GM12865 (cell line): ENCODE data around the gene TSSK1B.

Experiments
- DNase-seq: peaks from one replicate; pipeline ENCODE4 v3.0.0; 2010; ENCODE audit warnings: low read depth
- H3K4me3 ChIP-seq: 2 replicates; pipeline ENCODE4 v1.5.1; 2011; ENCODE audit warnings: mild to moderate bottlenecking, low read depth, low read length, control low read depth
- TF ChIP-seq, protein P1 (sequence below): IDR thresholded peaks from 2 replicates; pipeline ENCODE4 v1.5.1; 2011; ENCODE audit warnings: low read length, control low read depth, low read depth, inconsistent platforms; ENCODE audit not compliant: insufficient read depth; ENCODE audit errors: missing control alignments

The TSSK1B gene

GRCh38 chr5:113435575-113435974 is 786 bp upstream of the TSSK1B start:
- no peak for DNase-seq
- TF ChIP-seq, protein P1, sequence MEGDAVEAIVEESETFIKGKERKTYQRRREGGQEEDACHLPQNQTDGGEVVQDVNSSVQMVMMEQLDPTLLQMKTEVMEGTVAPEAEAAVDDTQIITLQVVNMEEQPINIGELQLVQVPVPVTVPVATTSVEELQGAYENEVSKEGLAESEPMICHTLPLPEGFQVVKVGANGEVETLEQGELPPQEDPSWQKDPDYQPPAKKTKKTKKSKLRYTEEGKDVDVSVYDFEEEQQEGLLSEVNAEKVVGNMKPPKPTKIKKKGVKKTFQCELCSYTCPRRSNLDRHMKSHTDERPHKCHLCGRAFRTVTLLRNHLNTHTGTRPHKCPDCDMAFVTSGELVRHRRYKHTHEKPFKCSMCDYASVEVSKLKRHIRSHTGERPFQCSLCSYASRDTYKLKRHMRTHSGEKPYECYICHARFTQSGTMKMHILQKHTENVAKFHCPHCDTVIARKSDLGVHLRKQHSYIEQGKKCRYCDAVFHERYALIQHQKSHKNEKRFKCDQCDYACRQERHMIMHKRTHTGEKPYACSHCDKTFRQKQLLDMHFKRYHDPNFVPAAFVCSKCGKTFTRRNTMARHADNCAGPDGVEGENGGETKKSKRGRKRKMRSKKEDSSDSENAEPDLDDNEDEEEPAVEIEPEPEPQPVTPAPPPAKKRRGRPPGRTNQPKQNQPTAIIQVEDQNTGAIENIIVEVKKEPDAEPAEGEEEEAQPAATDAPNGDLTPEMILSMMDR: no peak
- H3K4me3 ChIP-seq: no peak overlapping the region

DNA sequence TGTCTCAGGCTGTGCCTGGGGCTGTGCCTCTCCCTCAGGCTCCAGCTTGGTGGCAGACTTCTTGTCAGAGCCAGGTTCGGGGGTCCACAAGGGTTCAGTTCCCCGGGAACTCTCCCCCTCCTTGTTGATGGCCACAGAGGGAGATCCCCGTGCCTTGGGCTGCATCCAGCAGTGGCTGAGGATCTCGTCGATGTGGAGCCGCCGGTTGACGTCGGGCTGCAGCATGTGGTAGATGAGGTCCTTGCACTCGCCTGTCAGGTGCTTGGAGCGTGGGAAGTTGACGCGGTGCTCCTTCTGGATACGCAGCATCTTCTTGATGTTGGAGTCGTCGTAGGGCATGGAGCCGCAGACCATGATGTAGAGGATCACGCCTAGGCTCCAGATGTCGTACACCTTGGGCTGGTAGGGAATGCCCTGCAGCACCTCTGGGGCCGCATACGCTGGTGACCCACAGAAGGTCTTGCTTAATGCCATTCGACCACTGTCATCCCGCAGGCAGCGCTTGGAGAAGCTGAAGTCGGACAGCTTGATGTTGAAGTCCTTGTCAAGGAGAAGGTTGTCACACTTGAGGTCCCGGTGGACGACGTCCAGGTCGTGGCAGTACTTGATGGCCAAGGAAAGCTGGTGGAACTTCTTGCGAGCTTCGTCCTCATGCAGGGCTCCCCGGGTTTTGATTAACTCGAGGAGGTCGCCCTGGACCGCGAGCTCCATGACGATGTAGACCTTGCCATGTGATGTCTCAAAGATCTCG is 752 bp downstream of the TSSK1B start:
- no peak overlapping the region for H3K4me3 ChIP-seq
- DNase-seq: no peak
- TF ChIP-seq, protein P1: no peak

- TF ChIP-seq, protein P1: no peak
- H3K4me3 ChIP-seq: no peak overlapping the region
- no peak for DNase-seq
These were observed 1.7 kb downstream of the TSSK1B start for GRCh38 chr5:113433071-113433470.

DNA sequence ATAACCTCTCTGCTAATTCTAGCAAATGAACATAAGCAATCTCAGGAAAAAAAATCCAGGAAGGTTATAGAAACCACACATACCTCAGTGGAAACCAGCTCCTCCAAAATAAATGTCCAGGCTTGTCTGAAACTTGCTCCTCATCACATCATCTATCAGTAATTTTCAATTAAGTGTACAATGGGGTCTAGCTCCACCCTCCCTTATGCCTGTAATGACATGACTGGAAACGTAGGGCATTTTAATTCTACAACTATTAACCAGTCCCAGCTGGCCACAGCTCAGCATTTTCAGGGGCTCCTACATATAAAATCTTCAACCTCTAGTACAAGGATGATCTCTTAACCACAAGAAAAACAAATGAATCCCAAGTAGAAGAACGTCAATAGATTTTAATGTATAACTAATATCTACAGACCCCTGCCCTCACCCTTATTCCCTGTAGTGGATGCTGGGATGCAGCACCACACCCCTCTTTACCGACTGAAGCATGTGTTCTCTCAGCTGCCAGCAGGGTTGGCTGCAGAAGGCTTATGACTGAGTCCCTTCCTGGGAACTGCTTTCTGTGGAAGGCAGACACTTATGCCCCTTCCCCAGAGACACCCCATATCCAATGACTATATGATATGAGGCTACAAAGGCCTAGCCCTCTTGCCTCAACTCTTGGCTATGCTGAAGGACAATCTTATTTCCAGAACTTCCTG is 6.8 kb downstream of the TSSK1B start:
- TF ChIP-seq, protein P1: no peak
- no peak for DNase-seq
- no peak overlapping the region for H3K4me3 ChIP-seq

- no peak for DNase-seq
- TF ChIP-seq, protein P1: no peak
These were observed 8.9 kb downstream of the TSSK1B start for GRCh38 chr5:113425909-113426308.

DNA sequence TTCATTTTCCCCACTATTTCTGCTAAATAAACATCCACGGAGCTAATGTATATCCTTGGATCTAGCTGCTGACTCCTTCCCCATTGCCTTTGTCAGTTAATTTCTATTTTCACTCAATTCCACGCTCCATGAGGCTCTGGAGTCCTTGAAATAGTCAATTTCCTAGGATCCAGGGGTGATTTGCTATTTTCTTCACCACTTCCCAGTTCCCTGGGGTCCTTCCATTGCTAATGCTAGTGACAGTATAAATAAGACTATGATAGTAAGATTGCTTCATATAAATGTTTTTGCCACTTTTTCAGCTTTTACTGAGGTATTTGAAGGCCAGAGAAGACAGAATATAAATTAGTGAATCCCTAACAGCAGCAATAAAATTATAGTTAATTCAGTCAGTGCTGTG is 13.1 kb downstream of the TSSK1B start:
- TF ChIP-seq, protein P1: no peak
- no peak for DNase-seq
- H3K4me3 ChIP-seq: no peak overlapping the region

More at GRCh38 chr5:113425909-113426308, 8.9 kb downstream of the TSSK1B start:
- H3K4me3 ChIP-seq: no peak overlapping the region
